Heart right ventricle (tissue), 16 donors: ENCODE measurements around the gene GNAL. TPM values are rescaled to one million over a fixed set of nuclear protein-coding genes. Genes with fewer than 3 reads are reported as not detected.

Experiments used
- ATAC-seq, 8 donors: fragments of 200-7000 bp; cut with Tn5 transposase; one replicate each; pipeline ENCODE4 v1.9.1; 2020; ENCODE audit warnings: mild to moderate bottlenecking in 8 of 8, moderate library complexity in 8 of 8, moderate number of reproducible peaks in 1 of 8
- DNase-seq, 2 donors: peaks; one replicate each; pipeline ENCODE4 v3.0.0-alpha.2; 2020
- H3K27ac ChIP-seq, 10 donors: fragments of 200-600 bp; sonication (generic) in 2 of 10; one replicate each; pipeline versions ENCODE4 v1.5.0 to v1.8.0; 2020 to 2022; ENCODE audit warnings: mild to moderate bottlenecking in 3 of 10
- H3K27me3 ChIP-seq, 7 donors: fragments of 200-600 bp; one replicate each; pipeline ENCODE4 v1.8.0; 2021 to 2022; ENCODE audit warnings: mild to moderate bottlenecking in 2 of 7
- H3K36me3 ChIP-seq, 9 donors: fragments of 200-600 bp; sonication (generic) in 1 of 9; one replicate each; pipeline versions ENCODE4 v1.5.0 to v1.8.0; 2020 to 2022; ENCODE audit warnings: mild to moderate bottlenecking in 2 of 9
- H3K4me1 ChIP-seq, 9 donors: fragments of 200-600 bp; sonication (generic) in 1 of 9; one replicate each; pipeline versions ENCODE4 v1.5.0 to v1.8.0; 2020 to 2022; ENCODE audit warnings: mild to moderate bottlenecking in 4 of 9
- H3K4me3 ChIP-seq, 10 donors: fragments of 200-600 bp; sonication (generic) in 2 of 10; one replicate each; pipeline versions ENCODE4 v1.5.0 to v1.8.0; 2020 to 2022; ENCODE audit warnings: mild to moderate bottlenecking in 7 of 10, moderate library complexity in 2 of 10
- H3K9me3 ChIP-seq, 11 donors: fragments of 200-600 bp in 10 of 11; sonication (generic) in 2 of 11; one replicate each; pipeline versions ENCODE4 v1.5.0 to v1.8.0; 2013 to 2022; ENCODE audit warnings: mild to moderate bottlenecking in 2 of 11, control low read depth in 1 of 11, moderate library complexity in 1 of 11
- CTCF ChIP-seq, 9 donors: fragments of 200-600 bp; sonication (generic) in 2 of 9; IDR thresholded peaks; one replicate each; pipeline versions ENCODE4 v1.5.0 to v1.8.0; 2021 to 2022; ENCODE audit warnings: antibody characterized with exemption in 9 of 9, mild to moderate bottlenecking in 5 of 9, moderate library complexity in 1 of 9
- WGBS, 2 donors: extraction: QIAGEN DNeasy Blood & Tissue Kit; methylation state at CpG; one replicate each; pipeline ENCODE4 v1.1.7; 2013; ENCODE audit warnings: inconsistent platforms in 1 of 2; 5-methylcytosine and 5-hydroxymethylcytosine counted together
- intact Hi-C, 10 donors: fragments of 100-400 bp; cut with DNase I; formaldehyde crosslinking; loops; one replicate each; pipeline versions ENCODE4 v1.11.1 to v1.14.2; 2022
- polyA plus RNA-seq, 2 donors: library from polyadenylated mRNA; stranded (reverse); fragments of 200-250 nt; gene quantifications; one replicate each; pipeline ENCODE4 v1.2.3, GENCODE V29; 2013
- total RNA-seq, 10 donors: library from RNA; stranded (reverse); fragmentation: NEBNext Ultra II Directional in 3 of 10; extraction: Animal tissue kit (Norgen Biotek cat#: 25700) in 3 of 10; gene quantifications; one replicate each; pipeline versions ENCODE4 v1.2.1 to v1.2.4, GENCODE V29; 2021 to 2023
- donor health status: Arrhythmogenic right ventricular cardiomyopathy.
- donor health status: ischemic (EF 13 %, LVEDD 7.1; RV severe dilation, severe dysfunction).
- donor health status: healthy with polysubstance abuse.
- donor health status: DM: no; HTN: yes; CAD: no.
- donor health status: DM: no; HTN: no; CAD: no.
- donor health status: ischemic (EF 25% LVEDD 6.9; RV normal size, moderate dysfunction).
- donor health status: ischemic (EF 25% LVEDD 5.7; RV mildly dilated, moderate dysfunction).
- donor health status: healthy.
- donor health status: DM: yes; HTN: yes; CAD: no.
- donor health status: Ischemic cardiomyopathy.
- donor health status: ischemic (EF 35%, LVEDD 5.7; RV mildly dilated, moderate dysfunction).
- donor health status: nonischemic (EF 11% LVEDD 7.7; RV severe dilation, severe dysfunction).
- donor health status: DM: yes; HTN: yes; CAD: no.
- donor health status: PGD.
- donor health status: ischemic (EF 29% LVEDD 5.4; RV normal size, mild dysfunction).
- donor health status: nonischemic (EF 23%, LVEDD 6.1; RV moderate dilation, normal function).

The GNAL gene
- total and polyA plus RNA-seq, 12 donors, result 0.42 to 6.9 (median 1.6) TPM

DNA sequence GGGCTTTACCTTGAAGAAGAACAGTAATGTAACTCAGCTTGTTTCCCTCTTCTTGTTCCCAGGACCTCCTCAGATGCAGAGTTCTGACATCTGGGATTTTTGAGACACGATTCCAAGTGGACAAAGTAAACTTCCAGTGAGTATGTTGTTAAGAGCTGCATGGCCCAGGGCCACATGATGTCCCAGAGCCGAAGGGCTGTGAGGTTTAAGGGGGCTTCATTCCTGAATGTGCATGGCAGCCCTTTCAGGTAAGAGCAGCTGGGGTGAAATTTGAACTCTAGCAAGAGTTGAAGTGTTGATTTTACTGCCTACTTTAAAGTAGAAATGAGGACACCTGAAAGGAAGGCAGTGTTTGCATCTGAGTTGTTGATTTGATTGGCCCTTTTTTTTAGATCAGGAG is 175.4 kb downstream of the GNAL start:
- Histone ChIP-seq H3K4me3 (no peak overlapping the region), H3K9me3 (no peaks in the 10 kb centered on the region), H3K4me1 (peaks cover 0 to 12% (median 0%) of the 10 kb centered on the region in 9 donors), H3K27ac (no peak overlapping the region), H3K27me3 (no peaks in the 10 kb centered on the region), H3K36me3 (no peaks in the 10 kb centered on the region)
- TF ChIP-seq CTCF (IDR thresholded peaks at IDR 0.05), result no peak
- DNase-seq (no peak), ATAC-seq (no peak)
- intact Hi-C loops, result loop anchor here in 1 of 10 donors (10.0 kb wide), 1 partner anchor 210 kb away; no protein-coding TSS in a partner anchor
- WGBS, 2 donors, result 73 to 92% methylated on average over 2 of the region's 2 CpGs

DNA sequence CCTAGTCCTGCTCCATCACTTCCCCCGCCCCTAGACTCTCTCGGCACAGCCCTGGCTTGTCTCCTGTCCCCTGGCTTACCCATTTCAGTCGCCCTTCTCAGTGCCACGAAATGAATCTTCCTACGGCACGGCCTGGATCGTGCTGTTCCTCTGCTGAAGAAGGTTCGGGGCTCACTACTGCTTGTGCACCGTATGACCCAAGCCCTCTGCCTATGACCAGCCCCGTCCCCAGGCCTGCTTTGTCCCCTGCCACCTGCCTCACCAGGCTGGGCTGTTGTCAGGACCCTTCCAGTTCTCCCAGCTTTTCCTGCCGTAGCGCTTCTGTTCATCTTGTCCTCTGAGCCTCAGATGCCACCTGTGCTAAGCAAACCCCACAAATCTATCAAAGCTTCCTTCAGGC is 176.0 kb downstream of the GNAL start:
- no peak overlapping the region for H3K27ac ChIP-seq
- intact Hi-C loops, result loop anchor here in 1 of 10 donors (10.0 kb wide), 1 partner anchor 210 kb away; no protein-coding TSS in a partner anchor
- no peaks in the 10 kb centered on the region for H3K36me3 ChIP-seq
- H3K4me3 ChIP-seq, result no peak overlapping the region
- DNase-seq, result no peak
- peaks cover 0 to 6% (median 0%) of the 10 kb centered on the region in 9 donors for H3K4me1 ChIP-seq
- WGBS, 2 donors, result 88 to 91% methylated on average over 12 of the region's 12 CpGs
- ATAC-seq, result no peak
- no peaks in the 10 kb centered on the region for H3K9me3 ChIP-seq
- no peak for TF ChIP-seq CTCF (IDR thresholded peaks at IDR 0.05)
- H3K27me3 ChIP-seq, result no peaks in the 10 kb centered on the region

DNA sequence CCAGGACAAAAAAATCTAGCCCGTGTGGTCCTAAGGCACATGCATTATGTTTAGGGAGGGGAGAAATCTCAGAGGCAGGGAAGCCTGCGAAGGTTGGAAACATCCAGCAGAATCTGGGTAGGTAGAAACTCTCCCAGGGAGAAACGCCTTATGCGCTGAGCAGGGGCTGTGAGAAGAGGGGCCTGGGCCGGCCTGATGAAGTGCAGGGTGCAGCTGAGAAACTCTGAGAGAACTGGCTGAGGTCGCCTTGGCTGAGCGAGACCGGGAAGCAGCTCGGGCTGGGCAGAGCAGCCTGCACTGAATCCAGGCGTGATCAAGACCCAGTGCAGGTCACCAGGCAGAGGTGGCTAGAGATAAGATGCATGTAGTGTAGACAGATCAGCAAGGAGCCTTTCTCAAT is 177.3 kb downstream of the GNAL start:
- no peak overlapping the region for H3K4me3 ChIP-seq
- no peak overlapping the region for H3K27ac ChIP-seq
- H3K4me1 ChIP-seq, result no peaks in the 10 kb centered on the region
- H3K27me3 ChIP-seq, result no peaks in the 10 kb centered on the region
- DNase-seq (no peak), ATAC-seq (no peak)
- no peaks in the 10 kb centered on the region for H3K9me3 ChIP-seq
- intact Hi-C loops, result loop anchor here in 1 of 10 donors (10.0 kb wide), 1 partner anchor 212 kb away; no protein-coding TSS in a partner anchor
- TF ChIP-seq CTCF (IDR thresholded peaks at IDR 0.05), result no peak
- no peaks in the 10 kb centered on the region for H3K36me3 ChIP-seq
- 63 to 65% methylated on average over 10 of the region's 10 CpGs for WGBS, 2 donors

- no peak overlapping the region for H3K27ac ChIP-seq
- H3K36me3 ChIP-seq, result no peaks in the 10 kb centered on the region
- ATAC-seq, result no peak
- TF ChIP-seq CTCF (IDR thresholded peaks at IDR 0.05), result no peak
- intact Hi-C loops, result loop anchor here in 1 of 10 donors (10.0 kb wide), 1 partner anchor 212 kb away; no protein-coding TSS in a partner anchor
- no peaks in the 10 kb centered on the region for H3K27me3 ChIP-seq
- H3K9me3 ChIP-seq, result no peaks in the 10 kb centered on the region
- H3K4me1 ChIP-seq, result no peaks in the 10 kb centered on the region
- WGBS, 2 donors, result 45 to 47% methylated on average over 5 of the region's 5 CpGs
- no peak overlapping the region for H3K4me3 ChIP-seq
- DNase-seq, result no peak
Measured at GRCh38 chr18:11866764-11867163, 177.7 kb downstream of the GNAL start.
